Endothelial cell of umbilical vein (primary cell): ENCODE results near the gene CDK11B. TPM values are rescaled to one million over a fixed set of nuclear protein-coding genes. Genes with fewer than 3 reads are reported as not detected.

Experiments
- BruUV-seq: library from RNA; stranded (reverse); fragments of 400-500 nt; replicated peaks from 2 replicates; lab custom pipeline; 2021; lab: Mats Ljungman, UMichigan
- CTCF ChIA-PET: fragments of 300-600, 350-600 bp; sonication (Branson Sonifier 250); formaldehyde crosslinking; loops from one replicate; lab custom pipeline; 2021; ENCODE audit warnings: antibody characterized with exemption, inconsistent platforms; lab: Charles Lee
- POLR2A ChIA-PET: fragments of 300-600, 350-600 bp; sonication (Branson Sonifier 250); formaldehyde crosslinking; loops from one replicate; lab custom pipeline; 2021; ENCODE audit warnings: antibody characterized with exemption, inconsistent platforms; lab: Charles Lee
- DNase-seq: peaks from one replicate; pipeline ENCODE4 v3.0.0-alpha.2; 2011; ENCODE audit warnings: low read depth, low spot score
- FAIRE-seq: peaks from 2 replicates; lab custom pipeline; 2011; peaks lifted over from hg19 to GRCh38; lab: Jason Lieb, UNC
- H2AFZ ChIP-seq: 2 replicates; pipeline ENCODE4 v1.6.0; 2012; ENCODE audit warnings: low read depth, low read length, control low read depth, inconsistent platforms
- H3K27ac ChIP-seq: 2 replicates; pipeline ENCODE4 v1.5.1; 2011; ENCODE audit warnings: low read depth, mild to moderate bottlenecking, control low read depth, low read length, moderate library complexity; ENCODE audit not compliant: insufficient read depth
- H3K27me3 ChIP-seq, 2 experiments: 2 replicates each; pipeline versions ENCODE4 v1.6.0 to v1.6.1; 2011; ENCODE audit warnings: low read length in 2 of 2, mixed read lengths in 1 of 2; ENCODE audit not compliant: control insufficient read depth in 2 of 2, insufficient read depth in 2 of 2
- H3K36me3 ChIP-seq, 2 experiments: 2 replicates in 1 of 2; 3 replicates in 1 of 2; pipeline ENCODE4 v1.5.1; 2011; ENCODE audit warnings: low read length in 2 of 2, mild to moderate bottlenecking in 1 of 2, moderate library complexity in 1 of 2; ENCODE audit not compliant: control insufficient read depth in 2 of 2, insufficient read depth in 2 of 2; ENCODE audit errors: extremely low read depth in 1 of 2
- H3K4me1 ChIP-seq: 3 replicates; pipeline ENCODE4 v1.5.1; 2011; ENCODE audit warnings: mild to moderate bottlenecking, low read length; ENCODE audit not compliant: control insufficient read depth, insufficient read depth; ENCODE audit errors: extremely low read depth
- H3K4me2 ChIP-seq: 2 replicates; pipeline ENCODE4 v1.6.1; 2011; ENCODE audit warnings: low read length, control low read depth, mixed read lengths; ENCODE audit not compliant: insufficient read depth
- H3K4me3 ChIP-seq, 3 experiments: fragments of 200-600 bp in 1 of 3; sonication (generic), shearing (Covaris generic) in 1 of 3; replicated peaks in 1 of 3; 2 replicates each; pipeline ENCODE4 v1.5.1; 2011 to 2016; ENCODE audit warnings: control low read depth in 3 of 3, low read length in 3 of 3, mild to moderate bottlenecking in 2 of 3, inconsistent platforms in 1 of 3, low read depth in 1 of 3, moderate library complexity in 1 of 3; ENCODE audit not compliant: insufficient read depth in 1 of 3
- H3K79me2 ChIP-seq: 2 replicates; pipeline ENCODE4 v1.6.0; 2012; ENCODE audit warnings: low read length, inconsistent platforms; ENCODE audit not compliant: control insufficient read depth, insufficient read depth
- H3K9ac ChIP-seq: replicated peaks from 2 replicates; pipeline ENCODE3; 2011; ENCODE audit warnings: low read length, control low read depth; ENCODE audit not compliant: insufficient read depth; ENCODE audit errors: extremely low read depth
- H3K9me1 ChIP-seq: replicated peaks from 3 replicates; pipeline ENCODE4 v1.6.0; 2011; ENCODE audit warnings: mild to moderate bottlenecking, low read length; ENCODE audit not compliant: control insufficient read depth, insufficient read depth; ENCODE audit errors: extremely low read depth
- H3K9me3 ChIP-seq: replicated peaks from 2 replicates; pipeline ENCODE4 v1.5.1; 2012; ENCODE audit warnings: low read length, inconsistent platforms; ENCODE audit not compliant: control insufficient read depth, insufficient read depth
- H4K20me1 ChIP-seq: replicated peaks from 2 replicates; pipeline ENCODE3; 2011; ENCODE audit warnings: mild to moderate bottlenecking, low read length; ENCODE audit not compliant: control insufficient read depth, insufficient read depth; ENCODE audit errors: extremely low read depth
- CTCF ChIP-seq, 2 donors: IDR thresholded peaks; 1 replicate in 1 of 2; 2 replicates in 1 of 2; pipeline ENCODE4 v1.5.1; 2011; ENCODE audit warnings: low read length in 2 of 2, mild to moderate bottlenecking in 2 of 2, moderate library complexity in 2 of 2, control low read depth in 1 of 2, inconsistent platforms in 1 of 2, low read depth in 1 of 2; ENCODE audit not compliant: insufficient read depth in 1 of 2; ENCODE audit errors: extremely low read depth in 1 of 2
- EZH2 ChIP-seq: IDR thresholded peaks from 2 replicates; pipeline ENCODE4 v1.6.1; 2012; ENCODE audit warnings: borderline replicate concordance, low read depth, mild to moderate bottlenecking, moderate library complexity, low read length, inconsistent platforms; ENCODE audit not compliant: severe bottlenecking
- FOS ChIP-seq: IDR thresholded peaks from 2 replicates; pipeline ENCODE4 v1.6.1; 2011; ENCODE audit warnings: mild to moderate bottlenecking, low read length, moderate library complexity, borderline replicate concordance; ENCODE audit not compliant: insufficient read depth
- GATA2 ChIP-seq: IDR thresholded peaks from 2 replicates; pipeline ENCODE4 v1.7.0; 2011; ENCODE audit warnings: low read depth, mild to moderate bottlenecking, moderate library complexity, mixed read lengths, low read length; ENCODE audit not compliant: insufficient read length, insufficient read depth
- JUN ChIP-seq: IDR thresholded peaks from 2 replicates; pipeline ENCODE4 v1.6.1; 2011; ENCODE audit warnings: borderline replicate concordance, low read depth; ENCODE audit not compliant: insufficient read length, insufficient read depth
- MAX ChIP-seq: IDR thresholded peaks from 2 replicates; pipeline ENCODE4 v1.6.1; 2011; ENCODE audit not compliant: insufficient read depth, insufficient read length
- MYC ChIP-seq: IDR thresholded peaks from one replicate; pipeline ENCODE4 v1.6.1; 2011; ENCODE audit warnings: mild to moderate bottlenecking, low read depth, low read length
- POLR2A ChIP-seq: IDR thresholded peaks from 2 replicates; pipeline ENCODE4 v1.6.1; 2012; ENCODE audit warnings: low read depth, mild to moderate bottlenecking, control low read depth, low read length
- POLR2AphosphoS5 ChIP-seq: IDR thresholded peaks from 2 replicates; pipeline ENCODE4 v1.6.1; 2012; ENCODE audit warnings: low read depth, mild to moderate bottlenecking, control low read depth, low read length, moderate library complexity; ENCODE audit not compliant: insufficient read depth
- dilution Hi-C: fragments of 300-500 bp; cut with MboI; formaldehyde crosslinking; loops from one replicate; pipeline ENCODE4 v1.15.0; 2019; ENCODE audit warnings: low sequenced_read_pairs; ENCODE audit not compliant: extremely low pct_ligation_motif_present
- intact Hi-C: fragments of 100-400 bp; cut with micrococcal nuclease; formaldehyde crosslinking; loops from one replicate; pipeline ENCODE4 v1.10.0; 2022
- polyA plus RNA-seq, 4 experiments: library from polyadenylated mRNA; depleted of rRNA in 3 of 4; stranded (reverse) in 3 of 4; unstranded in 1 of 4; fragments of >200 nt; gene quantifications; 2 replicates each; pipeline versions ENCODE4 v1.2.1 to v1.2.3, GENCODE V29; 2011 to 2012; ENCODE audit warnings: missing spikeins in 1 of 4
- total RNA-seq: library from RNA; stranded (reverse); gene quantifications from 2 replicates; pipeline ENCODE4 v1.2.3, GENCODE V29; 2021

The CDK11B gene
- total and polyA plus RNA-seq, 2 donors (not counting 3 experiments of a cell fraction or from before 2014, with no cell fraction given) = 16.4 to 32.0 TPM

GRCh38 chr1:1687846-1688245 is 29.0 kb upstream of the CDK11B start:
- DNase-seq (no peak), FAIRE-seq (no peak)
- no peak overlapping the region for H2AFZ ChIP-seq
- no peaks in the 10 kb centered on the region for H4K20me1 ChIP-seq
- no TSS peak for BruUV-seq
- H3K27me3 ChIP-seq = no peaks in the 10 kb centered on the region
- CTCF ChIA-PET = no interaction called here
- peaks cover 2% of the 10 kb centered on the region for H3K4me1 ChIP-seq
- no peak overlapping the region for H3K9ac ChIP-seq
- H3K79me2 ChIP-seq = peaks cover 35% of the 10 kb centered on the region
- no peaks in the 10 kb centered on the region for H3K9me1 ChIP-seq
- no peaks in the 10 kb centered on the region for H3K36me3 ChIP-seq
- intact Hi-C loops (no loop called here), dilution Hi-C loops (no loop called here)
- H3K27ac ChIP-seq = no peak overlapping the region
- no peak for TF ChIP-seq MYC
- no peak for TF ChIP-seq POLR2A
- no peak for TF ChIP-seq GATA2
- no peak for TF ChIP-seq EZH2
- no peak for TF ChIP-seq MAX
- no peak for TF ChIP-seq POLR2AphosphoS5
- no peak for TF ChIP-seq FOS
- TF ChIP-seq JUN = no peak
- no peak for TF ChIP-seq CTCF (IDR thresholded peaks at IDR 0.05; ENCODE audit: extremely low read depth in 1 of 2, insufficient read depth in 1 of 2, low read depth in 1 of 2, low read length in 2 of 2)
- no peak overlapping the region for H3K4me2 ChIP-seq
- POLR2A ChIA-PET = no interaction called here
- H3K4me3 ChIP-seq = no peak overlapping the region
- H3K9me3 ChIP-seq = no peaks in the 10 kb centered on the region
